NCI-H2171 treated with DMSO at 0.1 percent for 48 hours (cell line): ENCODE measurements around the gene CSN1S1.

Source experiments
- DNase-seq: peaks from one replicate; lab custom pipeline; 2025; lab: John Stamatoyannopoulos, UW

The CSN1S1 gene

GRCh38 chr4:69994782-69995181 lies 63.9 kb downstream of the CSN1S1 start:
- no peak for DNase-seq

DNA sequence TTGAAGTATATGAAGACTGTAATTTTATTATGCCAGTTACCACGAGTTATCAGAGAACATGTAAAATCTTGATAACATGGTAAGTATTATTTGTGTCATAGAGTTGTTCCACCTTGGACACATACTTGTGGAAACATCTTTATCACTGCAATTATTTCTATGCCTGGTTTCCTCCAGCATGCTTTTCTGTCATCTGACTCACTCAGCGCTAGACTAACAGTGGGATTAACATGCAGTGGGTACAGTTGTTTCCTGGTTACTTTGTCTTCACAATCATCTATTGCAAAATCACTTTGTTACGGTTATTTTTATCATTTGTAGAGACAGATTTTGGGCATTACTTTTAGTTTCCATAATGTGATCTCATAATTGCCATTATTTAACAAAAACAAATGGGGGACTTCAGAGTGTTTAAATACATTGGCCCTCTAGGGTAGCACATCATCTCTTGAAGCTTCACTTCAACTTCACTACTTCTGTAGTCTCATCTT lies 64.7 kb downstream of the CSN1S1 start, which contains the start of gene STATH:
Gene STATH (plus strand): TSS at position 441 of the 491 bp plus-strand sequence. CDS start 2,472 bp downstream, outside the sequence.
- no peak for DNase-seq
